WTC11 (cell line): ENCODE data around the gene RPS15A.

ENCODE experiments used
- TEAD1 ChIP-seq: sonication (generic); formaldehyde crosslinking; IDR thresholded peaks from 2 replicates; pipeline ENCODE4 v1.8.0; 2022; ENCODE audit warnings: mild to moderate bottlenecking, missing genetic modification reagents
- TF ChIP-seq, protein P1 (sequence below): fragments of 200-600 bp; IDR thresholded peaks from 2 replicates; pipeline ENCODE4 v1.8.0; 2022; ENCODE audit warnings: antibody characterized with exemption

DNA sequence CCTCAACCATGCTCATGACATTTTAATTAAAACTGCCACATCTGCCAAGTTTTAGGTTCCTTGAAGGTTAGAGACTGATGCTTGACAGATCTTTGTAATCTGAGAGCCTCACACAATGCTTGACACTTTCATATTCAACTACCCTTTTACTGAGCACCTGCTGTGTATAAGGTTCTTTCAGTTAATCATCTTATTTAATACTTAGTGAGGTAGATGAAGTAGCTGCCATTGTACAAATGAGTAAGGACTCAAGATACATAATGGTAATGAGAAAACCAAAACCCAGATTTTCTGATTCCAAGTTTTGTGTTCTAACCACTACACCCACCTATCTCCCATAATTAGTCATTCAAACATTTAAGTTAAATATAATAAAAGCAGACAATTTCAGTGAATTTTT, 46.6 kb upstream of the RPS15A start:
- no peak for TF ChIP-seq TEAD1 (CRISPR knock-in tag)
- TF ChIP-seq, protein P1, sequence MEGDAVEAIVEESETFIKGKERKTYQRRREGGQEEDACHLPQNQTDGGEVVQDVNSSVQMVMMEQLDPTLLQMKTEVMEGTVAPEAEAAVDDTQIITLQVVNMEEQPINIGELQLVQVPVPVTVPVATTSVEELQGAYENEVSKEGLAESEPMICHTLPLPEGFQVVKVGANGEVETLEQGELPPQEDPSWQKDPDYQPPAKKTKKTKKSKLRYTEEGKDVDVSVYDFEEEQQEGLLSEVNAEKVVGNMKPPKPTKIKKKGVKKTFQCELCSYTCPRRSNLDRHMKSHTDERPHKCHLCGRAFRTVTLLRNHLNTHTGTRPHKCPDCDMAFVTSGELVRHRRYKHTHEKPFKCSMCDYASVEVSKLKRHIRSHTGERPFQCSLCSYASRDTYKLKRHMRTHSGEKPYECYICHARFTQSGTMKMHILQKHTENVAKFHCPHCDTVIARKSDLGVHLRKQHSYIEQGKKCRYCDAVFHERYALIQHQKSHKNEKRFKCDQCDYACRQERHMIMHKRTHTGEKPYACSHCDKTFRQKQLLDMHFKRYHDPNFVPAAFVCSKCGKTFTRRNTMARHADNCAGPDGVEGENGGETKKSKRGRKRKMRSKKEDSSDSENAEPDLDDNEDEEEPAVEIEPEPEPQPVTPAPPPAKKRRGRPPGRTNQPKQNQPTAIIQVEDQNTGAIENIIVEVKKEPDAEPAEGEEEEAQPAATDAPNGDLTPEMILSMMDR: no peak
